NCI-H1105 treated with DMSO at 0.1 percent for 48 hours (cell line): Measurements from ENCODE around the gene LRRC4C.

Source experiments
- DNase-seq: peaks from one replicate; lab custom pipeline; 2025; lab: John Stamatoyannopoulos, UW

The LRRC4C gene

GRCh38 chr11:40099426-40100161 lies 1359.9 kb downstream of the LRRC4C start:
- DNase-seq, result no peak

- DNase-seq, result no peak
Measured at GRCh38 chr11:40095446-40095845, 1364.0 kb downstream of the LRRC4C start.

- DNase-seq, result no peak
Measured at GRCh38 chr11:40094954-40095353, 1364.5 kb downstream of the LRRC4C start.

- no peak for DNase-seq
Measured at GRCh38 chr11:40080434-40080833, 1379.0 kb downstream of the LRRC4C start.
